Activated CD8-positive, alpha-beta T cell treated with anti-CD3 and anti-CD28 coated beads for 36 hours (primary cell): ENCODE measurements around the gene PDP2. TPM values are rescaled to one million over a fixed set of nuclear protein-coding genes. Genes with fewer than 3 reads are reported as not detected.

Experiments used
- ATAC-seq: fragments of 200-7000 bp; cut with Tn5 transposase; one replicate; pipeline ENCODE4 v1.10.0; 2021; ENCODE audit warnings: mild to moderate bottlenecking, moderate library complexity
- CTCF ChIA-PET: fragments of 350-600 bp; sonication (Branson Sonifier 250); formaldehyde crosslinking; loops from one replicate; lab custom pipeline; 2021; ENCODE audit warnings: antibody characterized with exemption; lab: Charles Lee
- POLR2A ChIA-PET: fragments of 350-600 bp; sonication (Branson Sonifier 250); formaldehyde crosslinking; loops from one replicate; lab custom pipeline; 2021; ENCODE audit warnings: antibody characterized with exemption; lab: Charles Lee
- DNase-seq: peaks from one replicate; pipeline ENCODE4 v3.0.0-alpha.2; 2020
- H3K27ac Mint-ChIP-seq: one replicate; pipeline ENCODE4 v1.8.0; 2021; ENCODE audit warnings: mild to moderate bottlenecking, mixed read lengths
- H3K27me3 Mint-ChIP-seq: one replicate; pipeline ENCODE4 v1.8.0; 2021; ENCODE audit warnings: mixed read lengths
- H3K36me3 Mint-ChIP-seq: one replicate; pipeline ENCODE4 v1.8.0; 2021; ENCODE audit warnings: low read depth, mixed read lengths
- H3K4me1 Mint-ChIP-seq: one replicate; pipeline ENCODE4 v1.8.0; 2021; ENCODE audit warnings: low read depth, mixed read lengths
- H3K4me3 Mint-ChIP-seq: one replicate; pipeline ENCODE4 v1.8.0; 2021; ENCODE audit warnings: mild to moderate bottlenecking, moderate library complexity, mixed read lengths
- H3K9me3 Mint-ChIP-seq: one replicate; pipeline ENCODE4 v1.8.0; 2021; ENCODE audit warnings: mixed read lengths
- intact Hi-C: fragments of 100-400 bp; cut with micrococcal nuclease; formaldehyde crosslinking; loops from one replicate; pipeline ENCODE4 v1.10.0; 2022
- total RNA-seq, 2 experiments: library from RNA; stranded (reverse); gene quantifications; one replicate each; pipeline ENCODE4 v1.2.3, GENCODE V29; 2021
- TF ChIP-seq, protein P1 (sequence below): fragments of 200-600 bp; IDR thresholded peaks from one replicate; pipeline ENCODE4 v1.8.0; 2022; ENCODE audit warnings: antibody characterized with exemption, mild to moderate bottlenecking

PDP2 gene
- total RNA-seq, 2 experiments from 2014 or later = 31.2 to 38.1 TPM

GRCh38 chr16:66898207-66898606, 17.9 kb downstream of the PDP2 start:
- POLR2A ChIA-PET = interaction anchor here (6.3 kb wide), 1 partner anchor 17 kb away, joined by 28 read pairs; the partner anchor contains the start of gene PDP2
- Mint-ChIP-seq H3K27ac (no peak overlapping the region), H3K27me3 (no peaks in the 10 kb centered on the region), H3K36me3 (peaks cover 6% of the 10 kb centered on the region), H3K4me1 (peaks cover under 1% of the 10 kb centered on the region), H3K9me3 (no peaks in the 10 kb centered on the region), H3K4me3 (no peak overlapping the region)
- CTCF ChIA-PET = interaction anchor here (2.0 kb wide), 1 partner anchor 8 kb away, joined by 5 read pairs; no protein-coding TSS in a partner anchor
- no peak for ATAC-seq
- TF ChIP-seq, protein P1, sequence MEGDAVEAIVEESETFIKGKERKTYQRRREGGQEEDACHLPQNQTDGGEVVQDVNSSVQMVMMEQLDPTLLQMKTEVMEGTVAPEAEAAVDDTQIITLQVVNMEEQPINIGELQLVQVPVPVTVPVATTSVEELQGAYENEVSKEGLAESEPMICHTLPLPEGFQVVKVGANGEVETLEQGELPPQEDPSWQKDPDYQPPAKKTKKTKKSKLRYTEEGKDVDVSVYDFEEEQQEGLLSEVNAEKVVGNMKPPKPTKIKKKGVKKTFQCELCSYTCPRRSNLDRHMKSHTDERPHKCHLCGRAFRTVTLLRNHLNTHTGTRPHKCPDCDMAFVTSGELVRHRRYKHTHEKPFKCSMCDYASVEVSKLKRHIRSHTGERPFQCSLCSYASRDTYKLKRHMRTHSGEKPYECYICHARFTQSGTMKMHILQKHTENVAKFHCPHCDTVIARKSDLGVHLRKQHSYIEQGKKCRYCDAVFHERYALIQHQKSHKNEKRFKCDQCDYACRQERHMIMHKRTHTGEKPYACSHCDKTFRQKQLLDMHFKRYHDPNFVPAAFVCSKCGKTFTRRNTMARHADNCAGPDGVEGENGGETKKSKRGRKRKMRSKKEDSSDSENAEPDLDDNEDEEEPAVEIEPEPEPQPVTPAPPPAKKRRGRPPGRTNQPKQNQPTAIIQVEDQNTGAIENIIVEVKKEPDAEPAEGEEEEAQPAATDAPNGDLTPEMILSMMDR = no peak
- DNase-seq = no peak
- intact Hi-C loops = no loop called here

GRCh38 chr16:66898933-66899309, 18.6 kb downstream of the PDP2 start:
- Mint-ChIP-seq H3K4me3 (no peak overlapping the region), H3K27me3 (no peaks in the 10 kb centered on the region), H3K4me1 (no peaks in the 10 kb centered on the region), H3K27ac (no peak overlapping the region), H3K36me3 (peaks cover 6% of the 10 kb centered on the region), H3K9me3 (no peaks in the 10 kb centered on the region)
- TF ChIP-seq, protein P1 = no peak
- DNase-seq (no peak), ATAC-seq (no peak)
- ChIA-PET CTCF (no interaction called here), POLR2A (interaction anchor here (6.3 kb wide), 1 partner anchor 18 kb away, joined by 28 read pairs; the partner anchor contains the start of gene PDP2)
- intact Hi-C loops = no loop called here

- intact Hi-C loops = no loop called here
- Mint-ChIP-seq H3K9me3 (no peaks in the 10 kb centered on the region), H3K27me3 (no peaks in the 10 kb centered on the region), H3K27ac (no peak overlapping the region), H3K4me1 (no peaks in the 10 kb centered on the region), H3K36me3 (peaks cover 6% of the 10 kb centered on the region), H3K4me3 (no peak overlapping the region)
- DNase-seq (no peak), ATAC-seq (no peak)
- CTCF ChIA-PET = no interaction called here
- POLR2A ChIA-PET = interaction anchor here (1.0 to 6.3 kb wide), 2 partner anchors 10 to 18 kb away, joined by 3 to 28 read pairs; partner anchors contain the start of gene PDP2
- TF ChIP-seq, protein P1 = no peak
Observed at GRCh38 chr16:66899310-66899944, 19.1 kb downstream of the PDP2 start.

DNA sequence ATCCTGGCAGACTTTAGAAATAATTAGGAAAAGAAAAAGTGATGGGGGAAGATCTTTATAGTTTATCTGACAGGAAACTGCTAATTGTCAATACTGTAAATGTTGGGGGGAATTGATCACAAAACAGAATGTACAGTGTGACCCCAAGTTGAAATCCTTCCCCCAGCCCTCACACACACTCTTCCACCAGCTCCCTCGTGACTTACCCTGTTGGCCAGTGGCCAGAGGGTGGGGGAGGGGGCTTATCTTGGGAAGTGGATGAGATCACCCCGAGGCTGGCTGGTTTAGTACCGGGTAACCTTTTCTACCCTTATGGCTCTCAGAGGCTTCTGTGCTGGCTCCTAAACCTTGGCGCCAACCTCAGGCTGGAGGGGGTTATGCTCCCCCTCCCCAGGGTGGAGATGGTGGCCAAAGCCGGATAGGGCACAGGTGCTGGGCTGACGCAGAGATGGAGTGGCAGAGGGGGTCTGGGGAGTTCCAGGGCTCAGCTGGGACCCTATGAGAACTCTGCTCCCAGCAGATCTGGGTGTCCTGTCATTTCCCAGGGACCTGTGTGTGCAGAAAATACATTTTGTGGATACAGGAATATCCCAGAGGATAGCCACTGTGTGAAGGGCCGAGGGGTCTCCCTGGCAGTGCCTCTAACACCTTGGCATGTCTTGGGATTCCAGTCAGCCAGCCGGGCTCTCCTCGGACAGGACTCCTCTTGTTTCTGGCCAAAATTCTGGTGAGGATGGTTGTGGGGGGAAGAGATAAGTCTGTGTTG, 19.8 kb downstream of the PDP2 start:
- Mint-ChIP-seq H3K9me3 (no peaks in the 10 kb centered on the region), H3K4me3 (no peak overlapping the region), H3K4me1 (no peaks in the 10 kb centered on the region), H3K27me3 (no peaks in the 10 kb centered on the region), H3K27ac (no peak overlapping the region), H3K36me3 (peaks cover under 1% of the 10 kb centered on the region)
- intact Hi-C loops = no loop called here
- DNase-seq (no peak), ATAC-seq (no peak)
- TF ChIP-seq, protein P1 = no peak
- ChIA-PET CTCF (interaction anchor here (0.7 to 0.8 kb wide), 2 partner anchors 10 to 18 kb away, joined by 3 read pairs; partner anchors contain the start of gene CDH16), POLR2A (interaction anchor here (0.9 to 1.0 kb wide), 2 partner anchors 9 to 19 kb away, joined by 3 read pairs; partner anchors contain the start of gene PDP2)
